ENCODE data around the gene SBK2. TPM values are rescaled to one million over a fixed set of nuclear protein-coding genes. Genes with fewer than 3 reads are reported as not detected.
"Not testable (repeated sequence)": the region's sequence is repeated elsewhere in the genome, so short reads cannot be mapped to it uniquely, and the experiment has no call there.

The SBK2 gene
- total RNA-seq, 1 experiment from 2014 or later: 5.2 TPM

DNA sequence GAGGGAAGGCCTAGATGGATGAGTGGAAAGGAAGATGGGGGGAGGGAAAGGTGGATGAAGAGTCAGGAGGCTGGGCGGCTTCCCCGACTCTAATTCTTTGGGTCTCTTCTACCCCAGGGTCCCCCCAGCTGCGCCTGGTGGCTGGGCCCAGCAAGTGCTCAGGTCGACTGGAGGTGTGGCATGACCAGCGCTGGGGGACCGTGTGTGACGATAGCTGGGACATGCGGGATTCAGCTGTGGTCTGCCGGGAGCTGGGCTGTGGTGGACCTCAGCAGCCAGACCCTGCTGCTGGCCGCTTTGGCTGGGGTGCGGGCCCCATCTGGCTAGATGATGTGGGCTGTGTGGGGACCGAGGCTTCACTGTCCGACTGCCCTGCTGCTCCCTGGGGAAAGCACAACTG is 39.2 kb downstream of the SBK2 start:
- Mint-ChIP-seq H3K36me3 (no peaks in the 10 kb centered on the region), H3K4me3 (no peak overlapping the region), H3K27me3 (ENCODE audit: low read depth) (peaks cover 54% of the 10 kb centered on the region), H3K9me3 (peaks cover 4% of the 10 kb centered on the region; the same call in 1 of the 2 replicates), H3K4me1 (no peaks in the 10 kb centered on the region; the same call in 1 of the 2 replicates), H3K27ac (no peak overlapping the region)
- POLR2A ChIA-PET: interaction anchor here (1.2 kb wide), 1 partner anchor 11 kb away, joined by 5 read pairs; no protein-coding TSS in a partner anchor
- CTCF ChIA-PET: interaction anchor here (0.9 to 2.4 kb wide), 3 partner anchors 21 to 108 kb away, joined by 3 to 13 read pairs (median 5); no protein-coding TSS in a partner anchor
- no peak for DNase-seq (ENCODE audit: low spot score)
- no peak for ATAC-seq
- no peak for TF ChIP-seq ATF1 (CRISPR knock-in tag; IDR thresholded peaks at IDR 0.05)
- no peak for TF ChIP-seq GRHL2 (CRISPR knock-in tag; IDR thresholded peaks at IDR 0.05; ENCODE audit: insufficient replicate concordance, severe bottlenecking)
- TF ChIP-seq, protein P1, sequence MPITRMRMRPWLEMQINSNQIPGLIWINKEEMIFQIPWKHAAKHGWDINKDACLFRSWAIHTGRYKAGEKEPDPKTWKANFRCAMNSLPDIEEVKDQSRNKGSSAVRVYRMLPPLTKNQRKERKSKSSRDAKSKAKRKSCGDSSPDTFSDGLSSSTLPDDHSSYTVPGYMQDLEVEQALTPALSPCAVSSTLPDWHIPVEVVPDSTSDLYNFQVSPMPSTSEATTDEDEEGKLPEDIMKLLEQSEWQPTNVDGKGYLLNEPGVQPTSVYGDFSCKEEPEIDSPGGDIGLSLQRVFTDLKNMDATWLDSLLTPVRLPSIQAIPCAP (CRISPR knock-in tag; IDR thresholded peaks at IDR 0.05): no peak
- TF ChIP-seq ZNF219 (CRISPR knock-in tag; IDR thresholded peaks at IDR 0.05; ENCODE audit: borderline replicate concordance): no peak
- TF ChIP-seq, protein P2, sequence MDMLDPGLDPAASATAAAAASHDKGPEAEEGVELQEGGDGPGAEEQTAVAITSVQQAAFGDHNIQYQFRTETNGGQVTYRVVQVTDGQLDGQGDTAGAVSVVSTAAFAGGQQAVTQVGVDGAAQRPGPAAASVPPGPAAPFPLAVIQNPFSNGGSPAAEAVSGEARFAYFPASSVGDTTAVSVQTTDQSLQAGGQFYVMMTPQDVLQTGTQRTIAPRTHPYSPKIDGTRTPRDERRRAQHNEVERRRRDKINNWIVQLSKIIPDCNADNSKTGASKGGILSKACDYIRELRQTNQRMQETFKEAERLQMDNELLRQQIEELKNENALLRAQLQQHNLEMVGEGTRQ (CRISPR knock-in tag; IDR thresholded peaks at IDR 0.05): no peak
- TF ChIP-seq NFYB (CRISPR knock-in tag; conservative IDR thresholded peaks at IDR 0.05; ENCODE audit: low read depth): no peak
- TF ChIP-seq TCF7 (CRISPR knock-in tag; IDR thresholded peaks at IDR 0.05; ENCODE audit: low read depth): no peak
- TF ChIP-seq, protein P3, sequence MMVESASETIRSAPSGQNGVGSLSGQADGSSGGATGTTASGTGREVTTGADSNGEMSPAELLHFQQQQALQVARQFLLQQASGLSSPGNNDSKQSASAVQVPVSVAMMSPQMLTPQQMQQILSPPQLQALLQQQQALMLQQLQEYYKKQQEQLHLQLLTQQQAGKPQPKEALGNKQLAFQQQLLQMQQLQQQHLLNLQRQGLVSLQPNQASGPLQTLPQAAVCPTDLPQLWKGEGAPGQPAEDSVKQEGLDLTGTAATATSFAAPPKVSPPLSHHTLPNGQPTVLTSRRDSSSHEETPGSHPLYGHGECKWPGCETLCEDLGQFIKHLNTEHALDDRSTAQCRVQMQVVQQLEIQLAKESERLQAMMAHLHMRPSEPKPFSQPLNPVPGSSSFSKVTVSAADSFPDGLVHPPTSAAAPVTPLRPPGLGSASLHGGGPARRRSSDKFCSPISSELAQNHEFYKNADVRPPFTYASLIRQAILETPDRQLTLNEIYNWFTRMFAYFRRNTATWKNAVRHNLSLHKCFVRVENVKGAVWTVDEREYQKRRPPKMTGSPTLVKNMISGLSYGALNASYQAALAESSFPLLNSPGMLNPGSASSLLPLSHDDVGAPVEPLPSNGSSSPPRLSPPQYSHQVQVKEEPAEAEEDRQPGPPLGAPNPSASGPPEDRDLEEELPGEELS (CRISPR knock-in tag; IDR thresholded peaks at IDR 0.05): no peak
- TF ChIP-seq, protein P4, sequence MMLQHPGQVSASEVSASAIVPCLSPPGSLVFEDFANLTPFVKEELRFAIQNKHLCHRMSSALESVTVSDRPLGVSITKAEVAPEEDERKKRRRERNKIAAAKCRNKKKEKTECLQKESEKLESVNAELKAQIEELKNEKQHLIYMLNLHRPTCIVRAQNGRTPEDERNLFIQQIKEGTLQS (CRISPR knock-in tag; conservative IDR thresholded peaks at IDR 0.05): no peak
- TF ChIP-seq JUN (CRISPR knock-in tag; IDR thresholded peaks at IDR 0.05): no peak
- no peak for TF ChIP-seq ZNF423 (CRISPR knock-in tag; IDR thresholded peaks at IDR 0.05)
- no peak for TF ChIP-seq RELA (CRISPR knock-in tag; IDR thresholded peaks at IDR 0.05; ENCODE audit: borderline replicate concordance)
- no peak for TF ChIP-seq ZNF232 (CRISPR knock-in tag; IDR thresholded peaks at IDR 0.05)
- TF ChIP-seq, protein P5, sequence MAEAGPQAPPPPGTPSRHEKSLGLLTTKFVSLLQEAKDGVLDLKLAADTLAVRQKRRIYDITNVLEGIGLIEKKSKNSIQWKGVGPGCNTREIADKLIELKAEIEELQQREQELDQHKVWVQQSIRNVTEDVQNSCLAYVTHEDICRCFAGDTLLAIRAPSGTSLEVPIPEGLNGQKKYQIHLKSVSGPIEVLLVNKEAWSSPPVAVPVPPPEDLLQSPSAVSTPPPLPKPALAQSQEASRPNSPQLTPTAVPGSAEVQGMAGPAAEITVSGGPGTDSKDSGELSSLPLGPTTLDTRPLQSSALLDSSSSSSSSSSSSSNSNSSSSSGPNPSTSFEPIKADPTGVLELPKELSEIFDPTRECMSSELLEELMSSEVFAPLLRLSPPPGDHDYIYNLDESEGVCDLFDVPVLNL (CRISPR knock-in tag; IDR thresholded peaks at IDR 0.05; ENCODE audit: borderline replicate concordance, low read depth): no peak
- no peak for TF ChIP-seq MYBL2 (CRISPR knock-in tag; IDR thresholded peaks at IDR 0.05)
- no peak for TF ChIP-seq GABPB1 (CRISPR knock-in tag; IDR thresholded peaks at IDR 0.05)
- no peak for TF ChIP-seq JAZF1 (CRISPR knock-in tag; IDR thresholded peaks at IDR 0.05)
- TF ChIP-seq, protein P6, sequence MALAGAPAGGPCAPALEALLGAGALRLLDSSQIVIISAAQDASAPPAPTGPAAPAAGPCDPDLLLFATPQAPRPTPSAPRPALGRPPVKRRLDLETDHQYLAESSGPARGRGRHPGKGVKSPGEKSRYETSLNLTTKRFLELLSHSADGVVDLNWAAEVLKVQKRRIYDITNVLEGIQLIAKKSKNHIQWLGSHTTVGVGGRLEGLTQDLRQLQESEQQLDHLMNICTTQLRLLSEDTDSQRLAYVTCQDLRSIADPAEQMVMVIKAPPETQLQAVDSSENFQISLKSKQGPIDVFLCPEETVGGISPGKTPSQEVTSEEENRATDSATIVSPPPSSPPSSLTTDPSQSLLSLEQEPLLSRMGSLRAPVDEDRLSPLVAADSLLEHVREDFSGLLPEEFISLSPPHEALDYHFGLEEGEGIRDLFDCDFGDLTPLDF (CRISPR knock-in tag; IDR thresholded peaks at IDR 0.05): no peak

DNA sequence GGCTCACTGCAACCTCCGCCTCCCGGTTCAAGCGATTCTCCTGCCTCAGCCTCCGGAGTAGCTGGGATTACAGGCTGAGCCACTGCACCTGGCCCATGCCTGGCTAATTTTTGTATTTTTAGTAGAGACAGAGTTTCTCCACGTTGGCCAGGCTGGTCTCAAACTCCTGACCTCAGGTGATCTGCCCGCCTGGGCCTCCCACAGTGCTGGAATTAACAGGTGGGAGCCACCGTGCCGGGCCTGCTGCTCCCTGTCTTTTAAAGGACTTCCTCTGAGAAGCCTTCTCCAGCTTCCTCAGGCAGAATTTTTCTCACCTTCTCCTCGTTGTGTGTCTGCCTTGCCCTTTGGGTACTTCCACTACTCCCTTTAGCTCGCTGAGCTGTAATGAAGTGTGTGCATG is 40.1 kb downstream of the SBK2 start:
- H3K4me1 Mint-ChIP-seq; H3K4me3 Mint-ChIP-seq; H3K9me3 Mint-ChIP-seq; DNase-seq (ENCODE audit: low spot score); H3K27ac Mint-ChIP-seq; H3K36me3 Mint-ChIP-seq; ATAC-seq: not testable (repeated sequence)
- peaks cover 48% of the 10 kb centered on the region for H3K27me3 Mint-ChIP-seq (ENCODE audit: low read depth)
- CTCF ChIA-PET: interaction anchor here (2.4 kb wide), 1 partner anchor 29 kb away, joined by 13 read pairs; no protein-coding TSS in a partner anchor
- POLR2A ChIA-PET: interaction anchor here (1.3 kb wide), 1 partner anchor 109 kb away, joined by 3 read pairs; no protein-coding TSS in a partner anchor
